Keratinocyte (primary cell): Measurements from ENCODE around the gene FSTL5. TPM values are rescaled to one million over a fixed set of nuclear protein-coding genes. Genes with fewer than 3 reads are reported as not detected.
"Not testable (repeated sequence)": the region's sequence is repeated elsewhere in the genome, so short reads cannot be mapped to it uniquely, and the experiment has no call there.

Experiments used
- DNase-seq: peaks from one replicate; pipeline ENCODE4 v3.0.0-alpha.2; 2011; ENCODE audit warnings: low read depth, missing footprints, low spot score
- FAIRE-seq: peaks from 2 replicates; lab custom pipeline; 2011; peaks lifted over from hg19 to GRCh38; lab: Jason Lieb, UNC
- H2AFZ ChIP-seq: 2 replicates; pipeline ENCODE4 v1.6.0; 2012; ENCODE audit warnings: low read length, control low read depth, inconsistent platforms; ENCODE audit not compliant: control insufficient read depth
- H3K27ac ChIP-seq: 2 replicates; pipeline ENCODE4 v1.5.1; 2011; ENCODE audit warnings: low read length; ENCODE audit not compliant: control insufficient read depth, insufficient read depth
- H3K27me3 ChIP-seq: 3 replicates; pipeline ENCODE4 v1.6.0; 2011; ENCODE audit warnings: low read length; ENCODE audit not compliant: control insufficient read depth, insufficient read depth; ENCODE audit errors: extremely low read depth
- H3K36me3 ChIP-seq, 2 experiments: 2 replicates in 1 of 2; 3 replicates in 1 of 2; pipeline ENCODE4 v1.5.1; 2011; ENCODE audit warnings: low read length in 2 of 2, mild to moderate bottlenecking in 1 of 2; ENCODE audit not compliant: control insufficient read depth in 2 of 2, insufficient read depth in 2 of 2; ENCODE audit errors: extremely low read depth in 1 of 2
- H3K4me1 ChIP-seq: 3 replicates; pipeline ENCODE4 v1.5.1; 2011; ENCODE audit warnings: low read length; ENCODE audit not compliant: control insufficient read depth, insufficient read depth; ENCODE audit errors: extremely low read depth
- H3K4me2 ChIP-seq: 3 replicates; pipeline ENCODE4 v1.6.0; 2011; ENCODE audit warnings: low read depth, low read length; ENCODE audit not compliant: control insufficient read depth, insufficient read depth; ENCODE audit errors: extremely low read depth
- H3K4me3 ChIP-seq, 3 experiments: fragments of 200-600 bp in 1 of 3; sonication (generic) in 1 of 3; 2 replicates in 2 of 3; 3 replicates in 1 of 3; pipeline ENCODE4 v1.5.1; 2011 to 2016; ENCODE audit warnings: low read length in 3 of 3, mild to moderate bottlenecking in 3 of 3, control low read depth in 2 of 3, inconsistent platforms in 1 of 3, low read depth in 1 of 3, mixed read lengths in 1 of 3, mixed run types in 1 of 3, moderate library complexity in 1 of 3; ENCODE audit not compliant: control insufficient read depth in 2 of 3, insufficient read depth in 2 of 3; ENCODE audit errors: extremely low read depth in 1 of 3
- H3K79me2 ChIP-seq: 2 replicates; pipeline ENCODE4 v1.6.0; 2012; ENCODE audit warnings: low read length; ENCODE audit not compliant: control insufficient read depth, insufficient read depth
- H3K9ac ChIP-seq: 3 replicates; pipeline ENCODE4 v1.6.0; 2011; ENCODE audit warnings: low read length; ENCODE audit not compliant: control insufficient read depth, insufficient read depth; ENCODE audit errors: extremely low read depth
- H3K9me1 ChIP-seq: 3 replicates; pipeline ENCODE4 v1.6.0; 2011; ENCODE audit warnings: low read length; ENCODE audit not compliant: control insufficient read depth, insufficient read depth; ENCODE audit errors: extremely low read depth
- H3K9me3 ChIP-seq: 2 replicates; pipeline ENCODE4 v1.5.1; 2012; ENCODE audit warnings: low read depth, low read length; ENCODE audit not compliant: control insufficient read depth
- H4K20me1 ChIP-seq: 3 replicates; pipeline ENCODE4 v1.6.0; 2011; ENCODE audit warnings: low read length; ENCODE audit not compliant: control insufficient read depth, insufficient read depth; ENCODE audit errors: extremely low read depth
- CTCF ChIP-seq, 3 experiments: IDR thresholded peaks in 1 of 3; conservative IDR thresholded peaks in 1 of 3; optimal IDR thresholded peaks in 1 of 3; 2 replicates in 2 of 3; 3 replicates in 1 of 3; pipeline versions ENCODE3 to v1.5.1; 2011; ENCODE audit warnings: low read length in 3 of 3, mild to moderate bottlenecking in 3 of 3, moderate library complexity in 2 of 3, control low read depth in 1 of 3, inconsistent platforms in 1 of 3; ENCODE audit not compliant: insufficient read depth in 2 of 3; ENCODE audit errors: extremely low read depth in 1 of 3
- EZH2 ChIP-seq: IDR thresholded peaks from one replicate; pipeline ENCODE4 v1.6.1; 2012; ENCODE audit warnings: inconsistent platforms, mild to moderate bottlenecking, low read length, moderate library complexity
- dilution Hi-C: fragments of 300-500 bp; cut with MboI; formaldehyde crosslinking; loops from one replicate; pipeline ENCODE4 v1.7.0; 2020; ENCODE audit warnings: low sequenced_read_pairs; ENCODE audit not compliant: extremely low pct_ligation_motif_present
- polyA plus RNA-seq, 5 experiments: library from polyadenylated mRNA; depleted of rRNA in 3 of 5; stranded (reverse) in 3 of 5; stranded (forward) in 1 of 5; unstranded in 1 of 5; fragments of >200 nt; gene quantifications; 1 replicate in 1 of 5; 2 replicates in 3 of 5; 3 replicates in 1 of 5; pipeline versions ENCODE4 v1.2.1 to v1.2.3, GENCODE V29; 2011 to 2012; ENCODE audit warnings: missing spikeins in 2 of 5, low read depth in 1 of 5, low replicate concordance in 1 of 5

Gene FSTL5
- polyA plus RNA-seq, 1 donor (not counting 4 experiments of a cell fraction or from before 2014, with no cell fraction given), result not detected

DNA sequence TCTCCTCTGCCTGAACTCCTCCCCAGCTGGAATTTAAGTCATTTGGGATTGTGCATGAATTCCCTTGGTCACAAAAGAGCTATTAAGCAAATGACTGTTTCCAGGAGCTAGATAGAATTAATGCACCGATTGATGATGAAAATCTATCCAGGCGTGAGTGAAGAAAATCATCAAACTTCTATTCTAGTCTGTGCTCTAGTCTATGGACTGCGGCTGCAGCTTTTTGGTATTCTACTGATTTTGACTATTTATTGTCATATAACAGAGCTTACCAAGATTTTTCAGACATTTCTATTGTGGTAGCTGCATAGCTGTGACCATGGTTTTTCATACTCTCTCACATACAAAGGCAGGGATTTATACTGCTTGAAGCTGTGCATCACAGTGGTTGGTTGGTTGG lies 403.8 kb downstream of the FSTL5 start:
- Histone ChIP-seq H2AFZ (no peak overlapping the region), H3K4me3 (no peak overlapping the region), H3K9ac (no peak overlapping the region), H4K20me1 (no peaks in the 10 kb centered on the region), H3K4me1 (no peaks in the 10 kb centered on the region), H3K79me2 (no peaks in the 10 kb centered on the region), H3K9me3 (no peaks in the 10 kb centered on the region), H3K27ac (no peak overlapping the region), H3K4me2 (no peak overlapping the region), H3K36me3 (no peaks in the 10 kb centered on the region), H3K27me3 (no peaks in the 10 kb centered on the region), H3K9me1 (no peaks in the 10 kb centered on the region)
- no peak for FAIRE-seq
- DNase-seq, result no peak
- TF ChIP-seq EZH2 (no peak), CTCF (optimal IDR thresholded peaks at IDR 0.05 in 1 of 3, IDR thresholded peaks at IDR 0.05 in 1 of 3, conservative IDR thresholded peaks at IDR 0.05 in 1 of 3; ENCODE audit: extremely low read depth in 1 of 3, insufficient read depth in 2 of 3, low read length in 3 of 3) (no peak)
- dilution Hi-C loops, result no loop called here

DNA sequence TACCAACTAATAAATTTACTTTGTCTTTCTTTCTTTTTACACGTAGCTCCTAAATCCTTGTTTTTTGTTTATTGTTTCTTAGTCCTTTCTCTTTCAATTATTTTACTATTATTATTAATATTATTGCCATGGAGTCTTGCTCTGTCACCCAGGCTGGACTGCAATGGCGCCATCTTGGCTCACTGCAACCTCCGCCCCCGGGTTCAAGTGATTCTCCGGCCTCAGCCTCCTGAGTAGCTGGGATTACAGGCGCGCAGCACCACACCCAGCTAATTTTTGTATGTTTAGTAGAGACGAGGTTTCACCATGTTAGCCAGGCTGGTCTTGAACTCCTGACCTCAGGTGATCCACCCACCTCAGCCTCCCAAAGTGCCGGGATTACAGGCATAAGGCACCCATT lies 405.4 kb downstream of the FSTL5 start:
- H2AFZ ChIP-seq, H3K9me3 ChIP-seq, H3K9me1 ChIP-seq, H3K9ac ChIP-seq, H3K4me3 ChIP-seq, H3K79me2 ChIP-seq, H4K20me1 ChIP-seq, H3K4me2 ChIP-seq, H3K36me3 ChIP-seq, H3K27me3 ChIP-seq, dilution Hi-C loops, FAIRE-seq, DNase-seq, H3K27ac ChIP-seq, H3K4me1 ChIP-seq: not testable (repeated sequence)

DNA sequence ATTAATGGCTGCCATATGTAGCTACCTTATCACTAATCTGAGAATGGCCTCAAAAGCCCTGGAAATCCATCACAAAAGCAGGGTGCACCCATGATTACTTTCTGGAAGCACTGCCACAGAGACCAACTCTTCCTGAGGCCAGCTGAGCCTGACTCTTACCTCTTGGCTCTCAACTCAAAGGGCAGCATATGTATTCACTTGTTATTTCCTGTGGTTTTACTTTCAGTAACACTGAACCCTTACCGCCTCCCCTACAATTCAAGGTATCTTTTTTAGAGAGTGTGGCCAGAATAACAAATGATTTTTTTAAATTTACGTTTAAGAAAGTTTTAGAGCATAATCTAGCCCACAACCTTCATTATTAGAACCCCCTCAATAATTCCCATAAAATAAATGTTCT lies 434.9 kb downstream of the FSTL5 start:
- dilution Hi-C loops, result no loop called here
- no peaks in the 10 kb centered on the region for H4K20me1 ChIP-seq
- H3K27me3 ChIP-seq, result no peaks in the 10 kb centered on the region
- no peak overlapping the region for H3K9ac ChIP-seq
- TF ChIP-seq EZH2 (no peak), CTCF (optimal IDR thresholded peaks at IDR 0.05 in 1 of 3, IDR thresholded peaks at IDR 0.05 in 1 of 3, conservative IDR thresholded peaks at IDR 0.05 in 1 of 3; ENCODE audit: extremely low read depth in 1 of 3, insufficient read depth in 2 of 3, low read length in 3 of 3) (no peak)
- FAIRE-seq, result no peak
- no peaks in the 10 kb centered on the region for H3K9me3 ChIP-seq
- no peaks in the 10 kb centered on the region for H3K79me2 ChIP-seq
- H3K4me3 ChIP-seq, result no peak overlapping the region
- DNase-seq, result no peak
- H3K27ac ChIP-seq, result no peak overlapping the region
- no peak overlapping the region for H3K4me2 ChIP-seq
- no peaks in the 10 kb centered on the region for H3K4me1 ChIP-seq
- no peaks in the 10 kb centered on the region for H3K9me1 ChIP-seq
- H3K36me3 ChIP-seq, result no peaks in the 10 kb centered on the region
- no peak overlapping the region for H2AFZ ChIP-seq
